OCI-LY7 (cell line): ENCODE data around the gene MYH10. TPM values are rescaled to one million over a fixed set of nuclear protein-coding genes. Genes with fewer than 3 reads are reported as not detected.

Experiments
- BruUV-seq: library from RNA; stranded (reverse); fragments of 400-500 nt; replicated peaks from 2 replicates; lab custom pipeline; 2021; lab: Mats Ljungman, UMichigan
- CTCF ChIA-PET: fragments of 300-600 bp; sonication (Branson Sonifier 250); formaldehyde crosslinking; loops from one replicate; lab custom pipeline; 2022; ENCODE audit warnings: antibody characterized with exemption; ENCODE audit not compliant: unreplicated experiment; lab: Charles Lee
- POLR2A ChIA-PET: fragments of 300-600 bp; sonication (Branson Sonifier 250); formaldehyde crosslinking; loops from one replicate; lab custom pipeline; 2022; ENCODE audit warnings: antibody characterized with exemption; lab: Charles Lee
- DNase-seq: peaks from one replicate; pipeline ENCODE4 v3.0.0-alpha.2; 2015; ENCODE audit warnings: low spot score
- H2AFZ ChIP-seq: fragments of 200-600 bp; sonication (generic), shearing (Covaris generic); 2 replicates; pipeline ENCODE4 v1.6.1; 2014; ENCODE audit warnings: mild to moderate bottlenecking, antibody characterized with exemption, low read length, moderate library complexity
- H3K27ac ChIP-seq: fragments of 200-600 bp; sonication (generic); 2 replicates; pipeline ENCODE4 v1.5.1; 2014; ENCODE audit warnings: mixed run types, low read depth, mild to moderate bottlenecking, moderate library complexity, low read length, inconsistent platforms; ENCODE audit not compliant: poor library complexity, severe bottlenecking
- H3K36me3 ChIP-seq: fragments of 200-600 bp; sonication (generic); 2 replicates; pipeline ENCODE4 v1.6.1; 2014; ENCODE audit warnings: mild to moderate bottlenecking, antibody characterized with exemption, low read length, moderate library complexity, mixed read lengths; ENCODE audit not compliant: insufficient read depth
- H3K4me1 ChIP-seq: fragments of 200-600 bp; sonication (generic); 2 replicates; pipeline ENCODE4 v1.5.1; 2014; ENCODE audit warnings: mild to moderate bottlenecking, low read length; ENCODE audit not compliant: insufficient read depth, poor library complexity, severe bottlenecking
- H3K4me2 ChIP-seq: fragments of 200-600 bp; sonication (generic); 2 replicates; pipeline ENCODE4 v1.6.1; 2014; ENCODE audit warnings: mild to moderate bottlenecking, low read length
- H3K4me3 ChIP-seq: fragments of 200-600 bp; sonication (generic); 2 replicates; pipeline ENCODE4 v1.5.1; 2014; ENCODE audit warnings: mild to moderate bottlenecking, low read depth, low read length; ENCODE audit not compliant: poor library complexity, severe bottlenecking
- H3K79me2 ChIP-seq: fragments of 200-600 bp; sonication (generic); 2 replicates; pipeline ENCODE4 v1.6.1; 2016; ENCODE audit warnings: low read depth, mild to moderate bottlenecking, low read length, moderate library complexity, mixed read lengths; ENCODE audit not compliant: insufficient read depth
- H3K9me2 ChIP-seq: fragments of 200-600 bp; sonication (generic); 2 replicates; pipeline ENCODE4 v1.6.1; 2016; ENCODE audit warnings: mild to moderate bottlenecking, low read length, mixed read lengths; ENCODE audit not compliant: insufficient read depth
- H3K9me3 ChIP-seq: fragments of 200-600 bp; sonication (generic); 2 replicates; pipeline ENCODE4 v1.6.1; 2014; ENCODE audit warnings: mild to moderate bottlenecking, mixed run types, low read length, mixed read lengths
- H4K20me1 ChIP-seq: fragments of 200-600 bp; sonication (generic); 2 replicates; pipeline ENCODE4 v1.6.1; 2014; ENCODE audit warnings: mild to moderate bottlenecking, antibody characterized with exemption, low read length, moderate library complexity, mixed read lengths; ENCODE audit not compliant: insufficient read depth
- CTCF ChIP-seq: fragments of 200-600 bp; sonication (generic); conservative IDR thresholded peaks from 2 replicates; pipeline ENCODE4 v1.5.1; 2014; ENCODE audit warnings: mild to moderate bottlenecking, antibody characterized with exemption, low read length, moderate library complexity, mixed read lengths
- EZH2phosphoT487 ChIP-seq: fragments of 200-600 bp; sonication (generic); IDR thresholded peaks from 2 replicates; pipeline ENCODE4 v1.6.1; 2018; ENCODE audit warnings: low read depth, borderline replicate concordance, mild to moderate bottlenecking, mixed run types, antibody characterized with exemption, low read length, moderate library complexity, mixed read lengths
- intact Hi-C: fragments of 100-400 bp; cut with micrococcal nuclease; formaldehyde crosslinking; loops from one replicate; pipeline ENCODE4 v1.10.0; 2022; ENCODE audit not compliant: unreplicated experiment
- total RNA-seq, 2 experiments: library from RNA; depleted of rRNA in 1 of 2; stranded (reverse); fragments of >200 nt in 1 of 2; shearing (Covaris generic) in 1 of 2; gene quantifications; 2 replicates each; pipeline ENCODE4 v1.2.3, GENCODE V29; 2014 to 2022

MYH10 gene
- total RNA-seq, 2 experiments from 2014 or later: 41.9 to 60.4 TPM

GRCh38 chr17:8628609-8629169 is 1.8 kb downstream of the MYH10 start:
- Histone ChIP-seq H3K4me1 (peaks cover 23% of the 10 kb centered on the region), H3K36me3 (no peaks in the 10 kb centered on the region), H2AFZ (no peak overlapping the region), H3K27ac (no peak overlapping the region), H3K9me2 (no peaks in the 10 kb centered on the region), H3K4me3 (peak overlapping the region; percentile 98), H3K9me3 (no peaks in the 10 kb centered on the region), H4K20me1 (peaks cover 7% of the 10 kb centered on the region; the same call in 1 of the 2 replicates), H3K4me2 (peak overlapping the region; percentile 42), H3K79me2 (peaks cover 23% of the 10 kb centered on the region; the same call in 1 of the 2 replicates)
- no peak for DNase-seq
- CTCF ChIA-PET: no interaction called here
- TF ChIP-seq CTCF (no peak), EZH2phosphoT487 (no peak)
- POLR2A ChIA-PET: no interaction called here
- intact Hi-C loops: no loop called here
- BruUV-seq: no TSS peak

GRCh38 chr17:8628172-8628571 is 2.4 kb downstream of the MYH10 start:
- Histone ChIP-seq H4K20me1 (peaks cover 7% of the 10 kb centered on the region; the same call in 1 of the 2 replicates), H3K4me3 (no peak overlapping the region), H3K79me2 (peaks cover 23% of the 10 kb centered on the region; the same call in 1 of the 2 replicates), H3K4me2 (peak overlapping the region; percentile 42), H3K9me2 (no peaks in the 10 kb centered on the region), H3K36me3 (0 out of 2 replicates have a peak, but pooled peaks cover 1% of the 10 kb centered on the region), H3K9me3 (no peaks in the 10 kb centered on the region), H3K27ac (no peak overlapping the region), H3K4me1 (peaks cover 23% of the 10 kb centered on the region), H2AFZ (no peak overlapping the region)
- intact Hi-C loops: no loop called here
- TF ChIP-seq EZH2phosphoT487: no peak
- no peak for TF ChIP-seq CTCF
- DNase-seq: no peak
- ChIA-PET POLR2A (no interaction called here), CTCF (no interaction called here)
- BruUV-seq: no TSS peak

DNA sequence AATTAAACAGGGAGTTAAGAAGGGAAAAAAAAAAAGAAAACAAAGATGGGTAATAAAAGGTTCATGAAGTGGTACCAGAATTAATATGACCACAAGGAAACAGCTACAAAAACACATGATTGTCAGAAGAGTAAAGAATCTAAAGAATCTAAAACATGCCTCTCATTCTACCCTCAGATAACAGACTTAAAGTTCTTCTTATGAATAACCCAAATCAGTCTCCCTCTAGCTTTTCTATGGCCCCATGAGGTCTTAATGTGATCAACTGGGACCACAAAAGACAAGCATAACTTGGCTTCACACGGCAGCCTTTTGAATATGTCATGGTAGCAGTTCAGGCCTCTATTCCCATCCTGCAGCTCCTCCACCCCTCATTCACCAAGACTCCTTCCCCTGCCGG is 6.9 kb downstream of the MYH10 start:
- Histone ChIP-seq H2AFZ (no peak overlapping the region), H3K9me3 (no peaks in the 10 kb centered on the region), H3K36me3 (peaks cover 32% of the 10 kb centered on the region), H3K79me2 (peaks cover 21% of the 10 kb centered on the region; the same call in 1 of the 2 replicates), H3K27ac (no peak overlapping the region), H3K4me3 (no peak overlapping the region), H4K20me1 (peaks cover 7% of the 10 kb centered on the region; the same call in 1 of the 2 replicates), H3K4me1 (peaks cover 10% of the 10 kb centered on the region), H3K9me2 (no peaks in the 10 kb centered on the region), H3K4me2 (no peak overlapping the region)
- intact Hi-C loops: no loop called here
- ChIA-PET POLR2A (interaction anchor here (0.8 kb wide), 1 partner anchor 115 kb away, joined by 3 read pairs; no protein-coding TSS in a partner anchor), CTCF (no interaction called here)
- no peak for TF ChIP-seq CTCF
- no peak for TF ChIP-seq EZH2phosphoT487
- DNase-seq: no peak
- BruUV-seq: no TSS peak
